Stimulated activated CD4-positive, alpha-beta T cell treated with anti-CD3 and anti-CD28 coated beads, Interleukin-4, amount 100 ng/mL, for 1 hour (primary cell): ENCODE measurements around the gene GAGE13.
"Not testable (repeated sequence)": the region's sequence is repeated elsewhere in the genome, so short reads cannot be mapped to it uniquely, and the experiment has no call there.

Experiments used
- DNase-seq: peaks from one replicate; pipeline ENCODE4 v3.0.0-alpha.2; 2020

GAGE13 gene

GRCh38 chrX:49331841-49332240 is 459 bp downstream of the GAGE13 start:
- not testable (repeated sequence) for DNase-seq

DNA sequence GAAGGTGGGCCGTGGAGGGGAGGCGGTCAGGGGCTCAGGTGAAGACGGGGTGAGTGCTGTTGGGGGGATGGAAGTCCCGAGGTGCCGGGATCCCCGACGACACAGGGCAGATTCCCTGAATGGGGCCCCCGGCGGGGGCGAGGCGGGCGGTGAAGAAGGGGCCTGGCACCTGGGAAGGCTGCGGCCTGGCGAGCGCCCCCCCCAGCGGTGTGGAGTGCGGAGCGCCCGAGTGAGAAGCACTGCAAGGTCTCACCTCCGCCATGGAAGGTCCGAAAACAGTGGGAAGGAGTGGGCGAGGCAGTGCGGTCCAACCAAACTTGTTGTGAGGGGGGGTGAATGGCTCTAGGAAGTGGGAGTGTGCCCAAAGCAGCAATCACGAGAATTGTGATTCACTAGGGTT is 10.1 kb downstream of the GAGE13 start:
- not testable (repeated sequence) for DNase-seq

- not testable (repeated sequence) for DNase-seq
Measured at GRCh38 chrX:49344496-49345175, 13.3 kb downstream of the GAGE13 start.

DNA sequence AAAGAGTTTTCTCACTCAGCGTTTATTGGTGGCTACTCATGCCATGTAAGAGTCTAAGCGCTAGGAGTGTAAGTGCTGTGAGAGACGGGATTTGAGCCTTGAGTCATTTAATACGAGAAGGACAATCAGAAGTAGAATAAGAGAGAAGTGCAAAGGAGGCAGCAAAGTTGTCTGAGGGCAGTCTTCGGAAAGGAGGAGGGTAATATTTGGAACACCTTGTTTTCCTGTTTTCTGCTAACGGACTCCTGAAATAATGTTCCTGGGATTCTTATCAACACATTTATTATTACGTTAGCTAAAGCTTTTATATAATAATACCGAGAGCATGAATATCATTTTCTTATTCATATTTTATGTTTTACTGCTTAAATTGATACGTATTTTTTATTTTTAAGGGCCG is 14.0 kb downstream of the GAGE13 start:
- DNase-seq: not testable (repeated sequence)

DNA sequence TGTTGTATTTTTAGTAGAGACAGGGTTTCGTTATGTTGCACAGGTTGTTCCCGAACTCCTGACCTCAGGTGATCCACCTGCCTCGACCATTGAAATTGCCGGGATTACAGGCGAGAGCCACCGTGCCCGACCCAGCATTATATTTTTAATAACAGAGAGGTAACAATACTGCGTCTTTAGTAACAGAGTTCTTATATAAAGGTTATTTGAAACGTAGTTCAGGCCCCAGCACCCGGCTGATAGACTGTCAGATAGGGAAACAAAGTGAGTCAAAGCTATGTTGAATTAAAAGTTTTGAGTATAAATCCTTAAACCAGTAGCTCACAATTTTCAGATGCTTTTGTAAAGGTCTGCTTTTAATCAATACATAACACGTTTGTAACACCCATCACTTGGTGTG is 14.8 kb downstream of the GAGE13 start:
- not testable (repeated sequence) for DNase-seq
